GM23248 (cell line): ENCODE data around the gene CMSS1.

Source experiments
- EZH2 ChIP-seq: fragments of 200-600 bp; sonication (generic); IDR thresholded peaks from 2 replicates; pipeline ENCODE4 v1.6.1; 2018; ENCODE audit warnings: antibody characterized with exemption, mild to moderate bottlenecking; ENCODE audit not compliant: insufficient read depth, poor library complexity, severe bottlenecking
- EZH2phosphoT487 ChIP-seq: fragments of 200-600 bp; sonication (generic); IDR thresholded peaks from 2 replicates; pipeline ENCODE4 v1.6.1; 2018; ENCODE audit warnings: antibody characterized with exemption, moderate library complexity, mild to moderate bottlenecking, low read depth; ENCODE audit not compliant: insufficient read depth

- no peak for TF ChIP-seq EZH2phosphoT487
- TF ChIP-seq EZH2, result no peak
These were observed 212.0 kb downstream of the CMSS1 start for GRCh38 chr3:100029689-100030088.
